Measurements from ENCODE around the gene GRID1. TPM values are rescaled to one million over a fixed set of nuclear protein-coding genes. Genes with fewer than 3 reads are reported as not detected.

GRID1 gene
- total and polyA plus RNA-seq, 5 donors from 2014 or later, result not detected

- no peak overlapping the region for H3K27ac Mint-ChIP-seq
- peaks cover 5% of the 10 kb centered on the region for H3K27me3 ChIP-seq (ENCODE audit: control insufficient read depth, insufficient read depth, low read length)
- no peak overlapping the region for H3K4me3 ChIP-seq (ENCODE audit: low read depth, low read length)
- ATAC-seq (ENCODE audit: low read depth in 2 of 2) (no peak), DNase-seq (no peak)
- peaks cover 0 to 19% (median 14%) of the 10 kb centered on the region in 4 donors for H3K4me1 Mint-ChIP-seq
- no peak overlapping the region for H3K4me3 Mint-ChIP-seq
- H3K27me3 Mint-ChIP-seq, result peaks cover 20% of the 10 kb centered on the region
- peaks cover 16% of the 10 kb centered on the region for H3K4me1 ChIP-seq (ENCODE audit: control insufficient read depth, insufficient read depth, low read length, poor library complexity, severe bottlenecking)
- H3K36me3 Mint-ChIP-seq, result no peaks in the 10 kb centered on the region
- no peaks in the 10 kb centered on the region for H3K9me3 ChIP-seq (ENCODE audit: control insufficient read depth in 2 of 2, low read length in 2 of 2)
- H3K9me3 Mint-ChIP-seq, result no peaks in the 10 kb centered on the region
- no peaks in the 10 kb centered on the region for H3K36me3 ChIP-seq (ENCODE audit: control insufficient read depth, insufficient read depth, low read length)
- H3K27ac ChIP-seq (ENCODE audit: insufficient read depth, low read length, poor library complexity, severe bottlenecking), result no peak overlapping the region
These were observed 322.6 kb downstream of the GRID1 start for GRCh38 chr10:86044029-86044428.

GRCh38 chr10:86043236-86043635, 323.4 kb downstream of the GRID1 start:
- H3K4me3 Mint-ChIP-seq, result no peak overlapping the region
- H3K9me3 ChIP-seq (ENCODE audit: control insufficient read depth in 2 of 2, low read length in 2 of 2), result no peaks in the 10 kb centered on the region
- H3K27me3 Mint-ChIP-seq, result peaks cover 20% of the 10 kb centered on the region
- H3K27ac ChIP-seq (ENCODE audit: insufficient read depth, low read length, poor library complexity, severe bottlenecking), result no peak overlapping the region
- peaks cover 5% of the 10 kb centered on the region for H3K27me3 ChIP-seq (ENCODE audit: control insufficient read depth, insufficient read depth, low read length)
- peaks cover 16% of the 10 kb centered on the region for H3K4me1 ChIP-seq (ENCODE audit: control insufficient read depth, insufficient read depth, low read length, poor library complexity, severe bottlenecking)
- no peaks in the 10 kb centered on the region for H3K36me3 ChIP-seq (ENCODE audit: control insufficient read depth, insufficient read depth, low read length)
- DNase-seq (no peak), ATAC-seq (ENCODE audit: low read depth in 2 of 2) (no peak)
- H3K4me1 Mint-ChIP-seq, result peaks cover 0 to 18% (median 14%) of the 10 kb centered on the region in 4 donors
- no peaks in the 10 kb centered on the region for H3K9me3 Mint-ChIP-seq
- H3K36me3 Mint-ChIP-seq, result no peaks in the 10 kb centered on the region
- H3K4me3 ChIP-seq (ENCODE audit: low read depth, low read length), result no peak overlapping the region
- no peak overlapping the region for H3K27ac Mint-ChIP-seq

- no peak overlapping the region for H3K27ac Mint-ChIP-seq
- no peaks in the 10 kb centered on the region for H3K9me3 ChIP-seq (ENCODE audit: control insufficient read depth in 2 of 2, low read length in 2 of 2)
- H3K36me3 ChIP-seq (ENCODE audit: control insufficient read depth, insufficient read depth, low read length), result no peaks in the 10 kb centered on the region
- peaks cover 0 to 8% (median 5%) of the 10 kb centered on the region in 4 donors for H3K4me1 Mint-ChIP-seq
- no peak overlapping the region for H3K27ac ChIP-seq (ENCODE audit: insufficient read depth, low read length, poor library complexity, severe bottlenecking)
- H3K4me1 ChIP-seq (ENCODE audit: control insufficient read depth, insufficient read depth, low read length, poor library complexity, severe bottlenecking), result peaks cover 5% of the 10 kb centered on the region
- peaks cover 5% of the 10 kb centered on the region for H3K27me3 ChIP-seq (ENCODE audit: control insufficient read depth, insufficient read depth, low read length)
- peaks cover 20% of the 10 kb centered on the region for H3K27me3 Mint-ChIP-seq
- H3K9me3 Mint-ChIP-seq, result no peaks in the 10 kb centered on the region
- no peak for ATAC-seq (ENCODE audit: low read depth in 2 of 2)
- no peak for DNase-seq
- no peak overlapping the region for H3K4me3 ChIP-seq (ENCODE audit: low read depth, low read length)
- no peak overlapping the region for H3K4me3 Mint-ChIP-seq
- no peaks in the 10 kb centered on the region for H3K36me3 Mint-ChIP-seq
These were observed 324.4 kb downstream of the GRID1 start for GRCh38 chr10:86042161-86042560.

GRCh38 chr10:86041116-86041515, 325.5 kb downstream of the GRID1 start:
- no peak overlapping the region for H3K4me3 ChIP-seq (ENCODE audit: low read depth, low read length)
- H3K36me3 Mint-ChIP-seq, result no peaks in the 10 kb centered on the region
- no peak overlapping the region for H3K27ac ChIP-seq (ENCODE audit: insufficient read depth, low read length, poor library complexity, severe bottlenecking)
- no peaks in the 10 kb centered on the region for H3K4me1 Mint-ChIP-seq
- no peak overlapping the region for H3K27ac Mint-ChIP-seq
- H3K36me3 ChIP-seq (ENCODE audit: control insufficient read depth, insufficient read depth, low read length), result no peaks in the 10 kb centered on the region
- ATAC-seq (ENCODE audit: low read depth in 2 of 2) (no peak), DNase-seq (no peak)
- no peaks in the 10 kb centered on the region for H3K9me3 ChIP-seq (ENCODE audit: control insufficient read depth in 2 of 2, low read length in 2 of 2)
- H3K27me3 ChIP-seq (ENCODE audit: control insufficient read depth, insufficient read depth, low read length), result peaks cover 5% of the 10 kb centered on the region
- H3K27me3 Mint-ChIP-seq, result peaks cover 15% of the 10 kb centered on the region
- H3K4me1 ChIP-seq (ENCODE audit: control insufficient read depth, insufficient read depth, low read length, poor library complexity, severe bottlenecking), result no peaks in the 10 kb centered on the region
- no peak overlapping the region for H3K4me3 Mint-ChIP-seq
- H3K9me3 Mint-ChIP-seq, result no peaks in the 10 kb centered on the region

- H3K4me1 Mint-ChIP-seq, result no peaks in the 10 kb centered on the region
- no peak for ATAC-seq (ENCODE audit: low read depth in 2 of 2)
- Histone ChIP-seq H3K4me1 (ENCODE audit: control insufficient read depth, insufficient read depth, low read length, poor library complexity, severe bottlenecking) (no peaks in the 10 kb centered on the region), H3K36me3 (ENCODE audit: control insufficient read depth, insufficient read depth, low read length) (no peaks in the 10 kb centered on the region), H3K4me3 (ENCODE audit: low read depth, low read length) (no peak overlapping the region), H3K9me3 (ENCODE audit: control insufficient read depth in 2 of 2, low read length in 2 of 2) (no peaks in the 10 kb centered on the region), H3K27me3 (ENCODE audit: control insufficient read depth, insufficient read depth, low read length) (peaks cover 3% of the 10 kb centered on the region), H3K27ac (ENCODE audit: insufficient read depth, low read length, poor library complexity, severe bottlenecking) (no peak overlapping the region)
- H3K27ac Mint-ChIP-seq, result no peak overlapping the region
- DNase-seq, result no peak
- peaks cover 15% of the 10 kb centered on the region for H3K27me3 Mint-ChIP-seq
- H3K4me3 Mint-ChIP-seq, result no peak overlapping the region
- no peaks in the 10 kb centered on the region for H3K36me3 Mint-ChIP-seq
- no peaks in the 10 kb centered on the region for H3K9me3 Mint-ChIP-seq
These were observed 328.2 kb downstream of the GRID1 start for GRCh38 chr10:86038371-86038770.

- Histone ChIP-seq H3K9me3 (ENCODE audit: control insufficient read depth in 2 of 2, low read length in 2 of 2) (no peaks in the 10 kb centered on the region), H3K36me3 (ENCODE audit: control insufficient read depth, insufficient read depth, low read length) (no peaks in the 10 kb centered on the region), H3K27me3 (ENCODE audit: control insufficient read depth, insufficient read depth, low read length) (peaks cover 3% of the 10 kb centered on the region), H3K27ac (ENCODE audit: insufficient read depth, low read length, poor library complexity, severe bottlenecking) (no peak overlapping the region), H3K4me3 (ENCODE audit: low read depth, low read length) (no peak overlapping the region), H3K4me1 (ENCODE audit: control insufficient read depth, insufficient read depth, low read length, poor library complexity, severe bottlenecking) (no peaks in the 10 kb centered on the region)
- ATAC-seq (ENCODE audit: low read depth in 2 of 2), result no peak
- no peak overlapping the region for H3K27ac Mint-ChIP-seq
- no peaks in the 10 kb centered on the region for H3K4me1 Mint-ChIP-seq
- H3K4me3 Mint-ChIP-seq, result no peak overlapping the region
- DNase-seq, result no peak
- no peaks in the 10 kb centered on the region for H3K36me3 Mint-ChIP-seq
- peaks cover 11% of the 10 kb centered on the region for H3K27me3 Mint-ChIP-seq
- H3K9me3 Mint-ChIP-seq, result no peaks in the 10 kb centered on the region
These were observed 329.5 kb downstream of the GRID1 start for GRCh38 chr10:86037096-86037495.

- H3K36me3 Mint-ChIP-seq, result no peaks in the 10 kb centered on the region
- Histone ChIP-seq H3K4me3 (ENCODE audit: low read depth, low read length) (no peak overlapping the region), H3K9me3 (ENCODE audit: control insufficient read depth in 2 of 2, low read length in 2 of 2) (no peaks in the 10 kb centered on the region), H3K27ac (ENCODE audit: insufficient read depth, low read length, poor library complexity, severe bottlenecking) (no peak overlapping the region), H3K4me1 (ENCODE audit: control insufficient read depth, insufficient read depth, low read length, poor library complexity, severe bottlenecking) (no peaks in the 10 kb centered on the region), H3K36me3 (ENCODE audit: control insufficient read depth, insufficient read depth, low read length) (no peaks in the 10 kb centered on the region), H3K27me3 (ENCODE audit: control insufficient read depth, insufficient read depth, low read length) (peaks cover 6% of the 10 kb centered on the region)
- no peak overlapping the region for H3K4me3 Mint-ChIP-seq
- no peak overlapping the region for H3K27ac Mint-ChIP-seq
- no peaks in the 10 kb centered on the region for H3K4me1 Mint-ChIP-seq
- peaks cover 11% of the 10 kb centered on the region for H3K27me3 Mint-ChIP-seq
- DNase-seq (no peak), ATAC-seq (ENCODE audit: low read depth in 2 of 2) (no peak)
- H3K9me3 Mint-ChIP-seq, result peaks cover 0 to 2% (median 0%) of the 10 kb centered on the region in 7 donors
These were observed 330.1 kb downstream of the GRID1 start for GRCh38 chr10:86036544-86036831.

GRCh38 chr10:86035791-86036543, 330.6 kb downstream of the GRID1 start:
- Histone ChIP-seq H3K27ac (ENCODE audit: insufficient read depth, low read length, poor library complexity, severe bottlenecking) (no peak overlapping the region), H3K4me1 (ENCODE audit: control insufficient read depth, insufficient read depth, low read length, poor library complexity, severe bottlenecking) (no peaks in the 10 kb centered on the region), H3K4me3 (ENCODE audit: low read depth, low read length) (no peak overlapping the region), H3K9me3 (ENCODE audit: control insufficient read depth in 2 of 2, low read length in 2 of 2) (no peaks in the 10 kb centered on the region), H3K27me3 (ENCODE audit: control insufficient read depth, insufficient read depth, low read length) (peaks cover 6% of the 10 kb centered on the region), H3K36me3 (ENCODE audit: control insufficient read depth, insufficient read depth, low read length) (no peaks in the 10 kb centered on the region)
- Mint-ChIP-seq H3K9me3 (peaks cover 0 to 3% (median 0%) of the 10 kb centered on the region in 7 donors), H3K4me1 (no peaks in the 10 kb centered on the region), H3K27me3 (peaks cover 17% of the 10 kb centered on the region), H3K4me3 (no peak overlapping the region), H3K36me3 (no peaks in the 10 kb centered on the region), H3K27ac (no peak overlapping the region)
- ATAC-seq (ENCODE audit: low read depth in 2 of 2) (no peak), DNase-seq (no peak)

All from CD4-positive, CD25-positive, alpha-beta regulatory T cell (primary cell).